Activated naive CD8-positive, alpha-beta T cell treated with anti-CD3 and anti-CD28 coated beads, Interleukin-2, amount 50 U/mL, for 16 hours (primary cell): Measurements from ENCODE around the gene NCAPD2.
A peak's percentile ranks its signal among the peaks of the same experiment; 100 is the strongest.

Experiments used
- DNase-seq: peaks from one replicate; pipeline ENCODE4 v3.0.0-alpha.2; 2020; ENCODE audit warnings: low read depth, low spot score

Gene NCAPD2

DNA sequence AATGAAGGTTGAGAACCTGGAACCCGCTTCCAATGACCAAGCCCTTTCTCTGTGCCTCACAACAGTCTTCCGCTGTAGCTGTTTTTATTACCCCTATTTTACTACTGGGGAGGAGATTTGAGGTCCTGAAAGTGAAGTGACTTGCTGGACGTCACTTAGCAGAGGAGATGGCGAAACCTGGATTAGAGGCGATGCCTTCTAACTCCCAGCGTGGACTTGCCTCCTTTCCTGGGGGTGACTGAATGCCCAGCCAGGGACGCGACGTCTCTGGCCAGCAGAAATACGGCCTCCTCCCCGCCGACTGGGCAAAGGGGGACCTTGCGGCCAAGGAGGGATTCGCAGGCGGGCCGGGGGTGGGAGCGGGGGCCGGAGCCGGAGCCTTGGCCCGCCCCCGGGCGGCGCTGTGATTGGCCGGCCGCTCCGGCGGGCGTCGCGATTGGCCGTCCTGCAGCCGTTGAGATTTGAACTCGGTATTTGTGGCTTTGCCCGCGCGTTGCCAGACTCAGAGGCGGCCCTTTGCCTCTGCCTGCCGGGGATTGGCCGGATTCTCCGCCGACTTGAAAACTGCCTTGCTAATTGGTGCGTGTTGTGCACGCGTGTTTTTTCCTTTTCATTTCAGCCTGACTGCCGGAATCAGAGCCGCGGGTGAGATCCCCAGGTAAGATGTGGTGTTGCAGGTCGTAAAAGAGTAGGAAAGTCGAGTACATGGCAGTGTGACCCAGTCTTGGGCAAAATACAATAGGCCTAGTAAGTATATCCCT is at the start of gene NCAPD2:
Gene NCAPD2 (plus strand): TSS at position 606 of the 761 bp plus-strand sequence. CDS start 997 bp downstream, outside the sequence.
- peak; percentile 81 for DNase-seq

DNA sequence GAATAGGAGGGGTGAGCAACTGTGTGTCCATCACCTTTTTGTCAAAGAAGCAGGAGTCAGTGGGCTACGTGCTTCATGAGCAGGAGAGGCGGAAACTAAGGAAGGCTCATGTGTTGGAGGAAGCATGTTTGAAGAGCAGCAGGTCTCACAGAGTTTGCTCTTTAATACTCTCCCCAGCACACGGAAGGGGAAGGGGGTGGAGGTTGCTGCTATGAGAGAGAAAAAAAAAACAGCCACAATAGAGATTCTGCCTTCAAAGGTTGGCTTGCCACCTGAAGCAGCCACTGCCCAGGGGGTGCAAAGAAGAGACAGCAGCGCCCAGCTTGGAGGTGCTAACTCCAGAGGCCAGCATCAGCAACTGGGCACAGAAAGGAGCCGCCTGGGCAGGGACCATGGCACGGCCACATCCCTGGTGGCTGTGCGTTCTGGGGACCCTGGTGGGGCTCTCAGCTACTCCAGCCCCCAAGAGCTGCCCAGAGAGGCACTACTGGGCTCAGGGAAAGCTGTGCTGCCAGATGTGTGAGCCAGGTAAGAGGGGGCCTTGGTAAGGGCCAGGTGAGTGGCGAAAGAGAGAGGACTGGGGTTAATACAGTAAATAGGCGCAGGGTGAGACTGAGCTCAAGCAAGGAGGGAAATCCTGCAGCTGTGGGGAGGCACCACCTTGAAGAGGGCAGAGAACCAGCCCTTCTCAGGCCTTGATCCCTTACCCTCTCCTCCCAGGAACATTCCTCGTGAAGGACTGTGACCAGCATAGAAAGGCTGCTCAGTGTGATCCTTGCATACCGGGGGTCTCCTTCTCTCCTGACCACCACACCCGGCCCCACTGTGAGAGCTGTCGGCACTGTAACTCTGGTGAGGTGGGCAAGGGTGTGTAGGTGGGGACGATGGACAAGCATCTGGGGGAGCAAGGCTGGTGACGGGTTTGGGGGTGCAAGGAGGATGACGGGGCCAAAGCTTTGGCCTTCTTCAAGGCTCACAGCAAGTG is 48.9 kb upstream of the NCAPD2 start, which contains the start of gene CD27:
Gene CD27 (plus strand): TSS at position 252 of the 985 bp plus-strand sequence. CDS start 141 bp downstream, at position 393.
- DNase-seq = no peak

GRCh38 chr12:6450091-6450868 is 43.6 kb upstream of the NCAPD2 start:
- no peak for DNase-seq

GRCh38 chr12:6450869-6451347 is 43.0 kb upstream of the NCAPD2 start:
- no peak for DNase-seq

DNA sequence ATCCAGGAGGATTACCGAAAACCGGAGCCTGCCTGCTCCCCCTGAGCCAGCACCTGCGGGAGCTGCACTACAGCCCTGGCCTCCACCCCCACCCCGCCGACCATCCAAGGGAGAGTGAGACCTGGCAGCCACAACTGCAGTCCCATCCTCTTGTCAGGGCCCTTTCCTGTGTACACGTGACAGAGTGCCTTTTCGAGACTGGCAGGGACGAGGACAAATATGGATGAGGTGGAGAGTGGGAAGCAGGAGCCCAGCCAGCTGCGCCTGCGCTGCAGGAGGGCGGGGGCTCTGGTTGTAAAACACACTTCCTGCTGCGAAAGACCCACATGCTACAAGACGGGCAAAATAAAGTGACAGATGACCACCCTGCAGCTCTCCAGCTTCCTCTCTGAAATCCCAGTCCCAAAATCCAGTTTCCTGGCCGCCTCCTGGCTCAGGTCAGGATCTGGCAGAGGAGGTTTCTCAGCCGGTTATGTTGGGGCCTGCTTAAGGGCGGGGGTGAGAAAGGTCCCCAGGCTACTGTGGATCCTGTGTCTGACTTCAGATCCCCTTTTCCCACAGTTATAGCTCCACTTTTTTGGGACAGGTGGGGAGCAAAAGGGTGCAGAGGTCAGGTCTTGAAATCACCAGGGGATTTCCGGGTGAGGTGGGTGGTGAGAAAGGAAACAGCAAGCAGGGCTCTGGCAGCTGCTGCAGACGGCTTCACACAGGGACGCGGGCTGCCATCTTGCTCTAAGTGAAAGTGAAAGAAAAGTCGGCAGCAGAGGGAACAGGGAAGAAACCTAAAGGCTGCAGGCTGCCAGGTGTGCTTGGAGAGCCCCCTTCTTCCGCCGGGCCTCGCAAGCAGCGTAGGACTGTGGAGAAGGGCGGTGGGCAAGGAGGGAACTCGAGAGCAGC is 42.3 kb upstream of the NCAPD2 start, which contains the start of gene TAPBPL:
Gene TAPBPL (plus strand): TSS at position 695 of the 897 bp plus-strand sequence. CDS start 207 bp downstream, outside the sequence.
- DNase-seq = peak; percentile 62

DNA sequence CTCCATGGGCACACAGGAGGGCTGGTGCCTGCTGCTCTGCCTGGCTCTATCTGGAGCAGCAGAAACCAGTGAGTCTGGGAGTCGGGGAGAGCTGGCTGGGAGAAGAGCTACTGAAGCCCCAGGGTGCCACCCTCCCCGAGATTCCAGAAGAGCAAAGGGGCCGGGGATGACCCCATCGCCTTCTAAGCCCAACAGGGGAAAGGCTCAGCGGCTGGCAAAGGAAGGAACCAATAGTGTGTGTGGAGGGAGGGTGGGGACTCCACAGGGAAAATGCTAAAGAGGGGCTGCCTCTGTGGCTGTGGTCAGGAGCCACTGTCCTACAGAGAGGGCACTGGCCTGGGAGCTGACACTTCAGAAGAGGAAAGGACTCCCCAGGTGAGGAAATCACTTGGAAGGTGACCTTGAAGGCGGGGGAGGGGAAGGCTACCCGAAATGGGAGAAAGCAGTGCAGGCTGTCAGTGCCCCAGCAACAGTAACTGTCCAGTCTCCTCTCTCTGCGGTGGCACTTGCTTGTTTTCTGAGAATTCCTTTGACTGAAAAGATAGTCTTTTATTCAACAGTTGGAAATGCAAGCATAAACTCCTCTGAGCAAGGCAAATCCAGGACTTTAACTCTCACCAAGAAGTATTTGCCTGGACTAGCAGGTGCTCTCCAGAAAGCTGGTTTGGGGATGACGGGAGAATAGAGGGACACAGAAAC is 41.5 kb upstream of the NCAPD2 start:
- DNase-seq = no peak

DNA sequence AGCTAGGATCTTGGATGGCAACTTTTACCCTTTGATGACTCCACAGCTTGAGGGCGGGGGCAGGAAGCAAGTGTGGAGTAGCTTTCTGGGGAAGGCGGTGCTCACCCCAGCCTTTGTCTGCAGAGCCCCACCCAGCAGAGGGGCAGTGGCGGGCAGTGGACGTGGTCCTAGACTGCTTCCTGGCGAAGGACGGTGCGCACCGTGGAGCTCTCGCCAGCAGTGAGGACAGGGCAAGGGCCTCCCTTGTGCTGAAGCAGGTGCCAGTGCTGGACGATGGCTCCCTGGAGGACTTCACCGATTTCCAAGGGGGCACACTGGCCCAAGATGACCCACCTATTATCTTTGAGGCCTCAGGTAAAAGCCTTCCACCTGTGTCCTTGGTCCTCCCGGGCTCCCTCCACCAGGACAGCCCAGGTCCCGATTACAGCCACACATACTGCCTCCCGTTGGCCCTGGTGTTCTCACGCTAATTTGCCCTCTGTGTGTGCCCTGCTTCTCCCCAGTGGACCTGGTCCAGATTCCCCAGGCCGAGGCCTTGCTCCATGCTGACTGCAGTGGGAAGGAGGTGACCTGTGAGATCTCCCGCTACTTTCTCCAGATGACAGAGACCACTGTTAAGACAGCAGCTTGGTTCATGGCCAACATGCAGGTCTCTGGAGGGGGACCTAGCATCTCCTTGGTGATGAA is 40.8 kb upstream of the NCAPD2 start:
- DNase-seq = no peak

- no peak for DNase-seq
These were observed 36.5 kb upstream of the NCAPD2 start for GRCh38 chr12:6457220-6457945.

GRCh38 chr12:6458281-6459003 is 35.5 kb upstream of the NCAPD2 start:
- DNase-seq = no peak

DNA sequence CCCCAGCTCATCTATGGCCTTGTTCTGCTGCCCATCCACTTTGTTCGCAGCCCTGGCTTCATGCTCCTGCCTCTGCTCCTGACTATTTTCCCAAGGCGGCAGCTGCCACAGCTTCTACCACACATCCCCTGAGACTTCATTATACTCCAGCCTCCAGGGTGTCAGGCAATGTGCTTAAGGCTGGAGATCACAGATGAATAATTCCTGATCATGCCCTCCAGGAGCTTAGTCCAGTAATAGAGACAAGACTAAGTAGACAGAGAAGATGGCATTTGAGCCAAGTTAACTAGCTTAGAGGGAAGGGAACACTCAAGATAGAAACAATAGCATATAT is 34.9 kb upstream of the NCAPD2 start:
- DNase-seq = no peak

- no peak for DNase-seq
These were observed 33.0 kb upstream of the NCAPD2 start for GRCh38 chr12:6460751-6461371.

GRCh38 chr12:6461401-6462233 is 32.3 kb upstream of the NCAPD2 start:
- peak; percentile 44 for DNase-seq

DNA sequence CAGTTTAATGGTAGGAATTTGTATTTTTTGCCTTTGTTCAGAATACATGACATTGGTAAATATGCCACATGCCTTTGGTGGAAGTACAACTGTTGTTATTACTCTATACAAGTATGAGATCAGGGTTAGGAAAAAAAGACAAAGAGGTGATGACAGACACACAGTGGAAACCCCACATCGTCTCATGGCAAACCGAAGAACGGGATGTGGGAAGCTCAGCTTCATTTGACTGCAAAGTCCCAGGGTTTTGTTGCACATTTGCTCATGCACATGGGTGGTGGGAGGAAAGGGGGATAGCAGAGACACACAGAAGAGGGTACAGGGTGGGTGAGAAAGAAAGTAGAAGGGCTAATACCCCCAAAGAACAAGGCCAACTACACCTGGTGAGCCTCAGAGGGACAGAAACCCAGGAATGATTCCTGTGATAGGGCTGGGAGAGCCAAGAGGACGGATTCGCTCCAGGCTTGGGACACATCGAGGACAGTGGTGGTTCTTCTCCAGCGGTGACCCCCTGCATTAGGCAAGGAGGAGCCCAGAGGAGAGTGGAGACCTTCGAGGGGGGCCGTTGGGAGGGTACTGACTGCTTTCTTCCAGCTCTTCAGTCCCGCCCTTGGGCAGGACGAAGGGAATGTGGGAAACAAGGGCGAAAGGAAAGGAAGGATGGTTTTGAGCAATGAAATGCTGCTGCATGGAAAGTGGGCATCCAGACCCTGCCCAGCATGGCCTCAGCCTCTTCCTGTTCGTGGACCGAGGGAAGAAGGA is 31.5 kb upstream of the NCAPD2 start:
- DNase-seq = no peak

DNA sequence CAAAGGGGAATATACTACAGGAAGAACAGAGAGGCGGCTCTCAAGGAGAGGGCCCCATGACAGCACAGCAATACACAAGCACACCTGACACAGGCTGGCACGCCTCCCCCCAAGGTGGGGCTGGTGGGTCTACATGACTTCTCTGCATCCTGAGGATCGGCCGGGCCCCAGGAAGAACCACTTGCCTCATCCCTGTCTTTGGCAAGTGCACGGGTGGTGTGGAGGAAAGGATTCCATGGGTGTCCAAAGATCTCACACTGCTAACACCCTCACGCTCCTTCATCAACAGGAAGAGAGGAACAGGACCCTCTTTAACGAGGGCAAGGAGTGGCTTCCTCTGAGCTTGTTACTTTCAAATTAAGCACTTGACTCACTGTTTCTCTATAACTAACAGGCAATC is 30.7 kb upstream of the NCAPD2 start:
- no peak for DNase-seq

GRCh38 chr12:6463858-6464257 is 30.0 kb upstream of the NCAPD2 start:
- DNase-seq = no peak

DNA sequence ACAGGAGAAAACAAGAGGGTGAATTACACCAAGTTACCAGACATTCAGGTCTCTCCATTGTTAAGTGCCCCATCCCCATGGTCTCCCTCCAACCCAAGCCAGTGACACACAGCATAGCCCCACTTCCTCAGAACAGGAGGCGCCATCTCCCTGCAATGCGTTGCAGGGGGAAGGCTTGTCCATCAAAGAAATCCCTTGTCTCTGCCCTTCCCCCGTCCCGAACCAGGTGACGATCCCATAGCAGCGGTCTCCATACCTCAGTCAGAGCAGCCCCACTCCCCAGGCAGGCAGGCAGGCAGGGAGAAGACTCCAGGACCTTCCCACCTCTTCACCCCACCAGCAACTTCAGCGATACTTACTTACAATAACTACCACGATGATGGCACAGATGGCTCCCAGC is 29.4 kb upstream of the NCAPD2 start:
- DNase-seq = no peak
